ENCODE data around the gene GMPR2.

The GMPR2 gene

GRCh38 chr14:24268225-24268624, 35.5 kb downstream of the GMPR2 start:
- DNase-seq (ENCODE audit: low spot score), result no peak

GRCh38 chr14:24269368-24269767, 36.6 kb downstream of the GMPR2 start:
- no peak for DNase-seq (ENCODE audit: low spot score)

GRCh38 chr14:24269910-24270536, 37.3 kb downstream of the GMPR2 start:
- DNase-seq (ENCODE audit: low spot score), result no peak

GRCh38 chr14:24270537-24271133, 37.9 kb downstream of the GMPR2 start:
- no peak for DNase-seq (ENCODE audit: low spot score)

GRCh38 chr14:24271134-24271833, 38.6 kb downstream of the GMPR2 start, which contains the start of gene RABGGTA:
Gene RABGGTA, minus strand, starts transcription at chr14:24271597. Its CDS starts 482 bp downstream, at chr14:24271115.
- peak; percentile 91 for DNase-seq (ENCODE audit: low spot score)

- no peak for DNase-seq (ENCODE audit: low spot score)
Observed at GRCh38 chr14:24271834-24272263, 39.1 kb downstream of the GMPR2 start.

GRCh38 chr14:24272467-24272866, 39.7 kb downstream of the GMPR2 start:
- no peak for DNase-seq (ENCODE audit: low spot score)

- no peak for DNase-seq (ENCODE audit: low spot score)
Observed at GRCh38 chr14:24273422-24273998, 40.8 kb downstream of the GMPR2 start.

GRCh38 chr14:24274101-24274543, 41.4 kb downstream of the GMPR2 start:
- DNase-seq (ENCODE audit: low spot score), result peak; percentile 91

GRCh38 chr14:24277071-24277470, 44.3 kb downstream of the GMPR2 start:
- DNase-seq (ENCODE audit: low spot score), result no peak

- DNase-seq (ENCODE audit: low spot score), result no peak
Observed at GRCh38 chr14:24277606-24278321, 45.0 kb downstream of the GMPR2 start.

GRCh38 chr14:24278424-24278823, 45.7 kb downstream of the GMPR2 start:
- no peak for DNase-seq (ENCODE audit: low spot score)

GRCh38 chr14:24279301-24280186, 46.8 kb downstream of the GMPR2 start:
- peak; percentile 53 for DNase-seq (ENCODE audit: low spot score)

- no peak for DNase-seq (ENCODE audit: low spot score)
Observed at GRCh38 chr14:24280797-24281460, 48.2 kb downstream of the GMPR2 start.

- DNase-seq (ENCODE audit: low spot score), result no peak
Observed at GRCh38 chr14:24281636-24282035, 48.9 kb downstream of the GMPR2 start.

- no peak for DNase-seq (ENCODE audit: low spot score)
Observed at GRCh38 chr14:24282736-24283135, 50.0 kb downstream of the GMPR2 start.

- no peak for DNase-seq (ENCODE audit: low spot score)
Observed at GRCh38 chr14:24283796-24284460, 51.2 kb downstream of the GMPR2 start.

- no peak for DNase-seq (ENCODE audit: low spot score)
Observed at GRCh38 chr14:24284501-24285035, 51.8 kb downstream of the GMPR2 start.

GRCh38 chr14:24285351-24285750, 52.6 kb downstream of the GMPR2 start:
- DNase-seq (ENCODE audit: low spot score), result no peak

- DNase-seq (ENCODE audit: low spot score), result no peak
Observed at GRCh38 chr14:24286996-24287395, 54.3 kb downstream of the GMPR2 start.

All from activated CD4-positive, alpha-beta T cell treated with anti-CD3 and anti-CD28 coated beads, Interleukin-2, Interleukin-4, amounts not matched to agents 100 ng/mL and 50 ng/mL, durations not matched to agents 16 hours and 8 hours (primary cell).